Measurements from ENCODE around the gene COPA.
"Not testable (repeated sequence)": the region's sequence is repeated elsewhere in the genome, so short reads cannot be mapped to it uniquely, and the experiment has no call there.

The COPA gene

GRCh38 chr1:160342953-160343869 is at the start of gene COPA, which contains the start of gene NCSTN:
Gene COPA (minus strand): TSS chr1:160343250. CDS start chr1:160343170, 80 bp downstream.
Gene NCSTN (plus strand): TSS chr1:160343383. CDS start chr1:160343397, 14 bp downstream.
- ATAC-seq = peak; percentile 100
- TF ChIP-seq ZFP30 (CRISPR knock-in tag; IDR thresholded peaks at IDR 0.05) (no peak), ZFP3 (CRISPR knock-in tag; IDR thresholded peaks at IDR 0.05) (0 out of 2 replicates have a peak, but pooled peaks have one; percentile 23), PATZ1 (CRISPR knock-in tag; IDR thresholded peaks at IDR 0.05; ENCODE audit: borderline replicate concordance) (peak; percentile 92)

GRCh38 chr1:160388406-160388805 is 45.4 kb upstream of the COPA start:
- not testable (repeated sequence) for ATAC-seq

GRCh38 chr1:160384812-160385211 is 41.8 kb upstream of the COPA start:
- not testable (repeated sequence) for ATAC-seq

- ATAC-seq = no peak
- TF ChIP-seq CSDC2 (CRISPR knock-in tag; IDR thresholded peaks at IDR 0.05) = no peak
Observed at GRCh38 chr1:160377585-160378206, 34.6 kb upstream of the COPA start.

- peak; percentile 95 for ATAC-seq
- TF ChIP-seq RARB (CRISPR knock-in tag; IDR thresholded peaks at IDR 0.05) (no peak), ZFP3 (CRISPR knock-in tag; IDR thresholded peaks at IDR 0.05) (no peak), CREB5 (CRISPR knock-in tag; IDR thresholded peaks at IDR 0.05; ENCODE audit: low read depth) (no peak), PATZ1 (CRISPR knock-in tag; IDR thresholded peaks at IDR 0.05; ENCODE audit: borderline replicate concordance) (no peak), ZNF8 (CRISPR knock-in tag; IDR thresholded peaks at IDR 0.05) (no peak), ESRRG (CRISPR knock-in tag; IDR thresholded peaks at IDR 0.05) (no peak), ZFP30 (CRISPR knock-in tag; IDR thresholded peaks at IDR 0.05) (no peak), CSRNP3 (CRISPR knock-in tag; IDR thresholded peaks at IDR 0.05) (no peak)
Observed at GRCh38 chr1:160376525-160377131, 33.6 kb upstream of the COPA start.

GRCh38 chr1:160375788-160376524 is 32.9 kb upstream of the COPA start:
- TF ChIP-seq TCF4 (CRISPR knock-in tag; IDR thresholded peaks at IDR 0.05; ENCODE audit: borderline replicate concordance) = no peak
- TF ChIP-seq GLIS3 (CRISPR knock-in tag; IDR thresholded peaks at IDR 0.05) = no peak
- peak; percentile 15 for ATAC-seq
